Measurements from ENCODE around the gene DHX29. TPM values are rescaled to one million over a fixed set of nuclear protein-coding genes. Genes with fewer than 3 reads are reported as not detected.

The DHX29 gene
- total RNA-seq, 1 experiment from 2014 or later = 24.3 TPM

- ChIA-PET CTCF (interaction anchor here (1.3 kb wide), 1 partner anchor 347 kb away, joined by 6 read pairs; no protein-coding TSS in a partner anchor), POLR2A (no interaction called here)
Observed at GRCh38 chr5:55344392-55344992, 37.0 kb upstream of the DHX29 start.

More at GRCh38 chr5:55344392-55344992, 37.0 kb upstream of the DHX29 start:
- no peak overlapping the region for H3K4me2 ChIP-seq (ENCODE audit: low read length)
- intact Hi-C loops (cut with micrococcal nuclease) = loop anchor here (1.0 kb wide), 1 partner anchor 350 kb away; no protein-coding TSS in a partner anchor
- peak; percentile 47; the same call in 1 of the 2 replicates for ATAC-seq
- no peaks in the 10 kb centered on the region for H3K9me3 ChIP-seq (ENCODE audit: control insufficient read depth in 1 of 2, insufficient read depth in 1 of 2, low read depth in 1 of 2, low read length in 2 of 2)
- no peak overlapping the region for H3K4me3 ChIP-seq (replicated peaks in 1 of 2; ENCODE audit: low read depth in 1 of 2, low read length in 2 of 2)
- no peaks in the 10 kb centered on the region for H3K27me3 ChIP-seq (ENCODE audit: insufficient read depth, low read length)
- no TSS peak for BruUV-seq (replicated peaks)
- no peak overlapping the region for H3K27ac ChIP-seq (ENCODE audit: low read depth, low read length)
- H3K36me3 ChIP-seq (ENCODE audit: control insufficient read depth in 1 of 2, insufficient read depth in 2 of 2, low read length in 2 of 2) = peaks cover 32 to 38% of the 10 kb centered on the region in 2 experiments; a peak in 3 of 4 replicates
- no peak overlapping the region for H3K9ac ChIP-seq (ENCODE audit: low read length)
- no peaks in the 10 kb centered on the region for H3K9me2 ChIP-seq (ENCODE audit: insufficient read depth)
- peak; percentile 48 to 83 (median 72); a peak in 5 of 6 replicates for TF ChIP-seq CTCF (IDR thresholded peaks at IDR 0.05 in 2 of 3, conservative IDR thresholded peaks at IDR 0.05 in 1 of 3; ENCODE audit: borderline replicate concordance in 1 of 3, insufficient read depth in 1 of 3, low read depth in 2 of 3, low read length in 2 of 3)
- no peak for TF ChIP-seq JUND (IDR thresholded peaks at IDR 0.05)
- TF ChIP-seq ZNF274 (IDR thresholded peaks at IDR 0.05; ENCODE audit: low read depth, low read length) = no peak
- no peak for TF ChIP-seq ELF1 (IDR thresholded peaks at IDR 0.05; ENCODE audit: borderline replicate concordance, low read depth)
- TF ChIP-seq RAD21 (IDR thresholded peaks at IDR 0.05; ENCODE audit: low read depth) = peak; percentile 58
- RAD21 ChIA-PET (ENCODE audit: low non-redundant PET in 1 of 2, low total read pairs in 2 of 2, uncharacterized antibody in 2 of 2, unreplicated experiment in 2 of 2) = no interaction called here
- H2AFZ ChIP-seq (ENCODE audit: low read depth, low read length, poor library complexity, severe bottlenecking) = no peak overlapping the region
- peak; percentile 36 for DNase-seq (ENCODE audit: low read depth, low spot score)
- no peaks in the 10 kb centered on the region for H3K4me1 ChIP-seq (ENCODE audit: control insufficient read depth in 1 of 2, insufficient read depth in 2 of 2, low read length in 2 of 2)
- peaks cover 32% of the 10 kb centered on the region for H3K79me2 ChIP-seq (ENCODE audit: insufficient read depth, low read length)
- H4K20me1 ChIP-seq (ENCODE audit: insufficient read depth) = no peaks in the 10 kb centered on the region; the same call in 1 of the 2 replicates

Data from HCT116 (cell line).